NCI-H2107 treated with DMSO at 0.1 percent for 48 hours (cell line): Measurements from ENCODE around the gene SRC.

ENCODE experiments used
- DNase-seq: peaks from one replicate; lab custom pipeline; 2025; ENCODE audit not compliant: unreplicated experiment; lab: John Stamatoyannopoulos, UW

Gene SRC

DNA sequence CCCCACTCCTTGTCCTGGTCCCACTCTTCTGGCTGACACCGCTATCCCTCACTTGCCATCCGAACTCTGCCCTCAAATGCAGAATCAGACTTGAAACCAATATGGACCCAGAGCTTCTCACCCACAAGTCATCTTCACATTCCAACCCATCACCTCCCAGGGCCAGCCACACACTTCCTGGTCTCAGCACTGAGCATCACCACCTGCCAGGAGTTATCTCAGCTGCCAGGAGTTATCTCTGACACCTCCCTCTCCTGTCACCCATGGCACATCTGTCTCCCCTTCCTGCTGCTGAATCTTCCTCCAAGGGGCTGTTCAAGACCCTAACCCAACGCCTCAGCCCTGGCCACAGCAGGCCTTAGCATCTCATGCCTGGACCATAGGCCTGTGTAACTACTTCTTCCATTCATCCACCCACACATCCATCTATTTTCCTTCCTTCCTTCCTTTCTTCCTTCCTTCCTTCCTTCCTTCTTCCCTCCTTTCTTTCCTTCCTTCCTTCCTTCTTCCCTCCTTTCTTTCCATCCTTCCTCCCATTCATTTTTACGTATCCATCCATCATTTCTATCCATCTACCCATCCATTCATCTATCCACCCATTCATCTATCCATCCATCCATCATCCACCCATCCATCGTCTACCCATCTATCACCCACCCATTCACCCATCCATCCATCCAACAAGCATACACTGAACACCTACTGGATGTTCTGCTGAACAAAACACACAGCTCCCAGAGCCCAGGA is 100.5 kb downstream of the SRC start:
- DNase-seq, result no peak

DNA sequence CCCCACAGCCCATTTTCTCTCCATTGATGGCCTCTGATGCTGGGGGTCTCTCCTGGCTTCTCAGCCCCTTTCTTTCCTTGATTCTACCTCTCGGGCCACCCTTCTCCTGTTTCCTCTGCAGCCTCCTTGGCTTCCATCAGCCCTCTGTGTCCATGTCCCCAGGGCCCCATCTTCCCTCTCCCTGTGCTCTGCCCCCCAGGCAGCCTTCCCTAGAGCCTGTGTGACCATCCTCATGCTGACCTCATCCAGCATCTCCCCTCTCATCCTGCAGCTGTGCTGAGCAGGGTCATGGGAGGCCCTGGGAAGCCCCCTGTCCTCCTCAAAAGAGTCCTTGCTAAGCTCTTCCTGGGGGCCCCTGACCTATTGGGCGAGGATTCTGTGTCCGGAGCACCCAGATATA is 101.7 kb downstream of the SRC start:
- no peak for DNase-seq

DNA sequence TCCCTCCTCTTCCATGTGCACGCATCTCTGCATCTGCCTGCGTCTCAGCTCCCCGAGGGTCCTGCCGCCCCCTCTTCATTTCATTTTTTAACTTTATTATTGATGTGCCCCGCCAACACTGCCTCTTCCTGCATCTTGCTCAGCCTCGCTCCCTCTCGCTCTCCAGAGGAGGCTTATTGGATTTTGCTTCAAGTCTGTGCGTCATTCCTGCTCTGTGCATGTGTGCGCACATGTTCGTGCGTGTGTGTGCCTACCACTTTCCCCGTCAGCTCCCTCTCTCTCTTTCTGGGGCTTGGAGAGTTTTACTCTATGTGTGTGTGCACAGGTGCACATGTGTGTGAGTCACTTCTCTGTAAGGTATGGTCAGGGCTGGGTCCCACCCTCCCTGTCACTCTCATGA is 103.3 kb downstream of the SRC start:
- DNase-seq, result no peak

DNA sequence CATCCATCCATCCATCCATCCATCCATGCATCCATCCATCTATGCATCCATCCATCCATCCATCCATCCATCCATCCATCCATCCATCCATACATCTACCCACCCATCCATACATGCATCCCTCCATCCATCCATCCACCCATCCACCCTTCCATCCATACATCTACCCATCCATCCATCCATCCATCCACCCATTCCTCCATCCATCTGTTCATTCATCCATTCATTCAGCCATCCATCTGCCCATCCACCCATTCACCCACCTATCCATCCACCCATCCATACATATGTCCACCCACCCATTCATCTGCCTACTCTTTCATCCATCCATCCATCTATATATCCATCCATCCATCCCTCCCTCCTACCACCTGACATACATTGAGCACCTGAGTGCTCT is 104.4 kb downstream of the SRC start:
- DNase-seq, result no peak

DNA sequence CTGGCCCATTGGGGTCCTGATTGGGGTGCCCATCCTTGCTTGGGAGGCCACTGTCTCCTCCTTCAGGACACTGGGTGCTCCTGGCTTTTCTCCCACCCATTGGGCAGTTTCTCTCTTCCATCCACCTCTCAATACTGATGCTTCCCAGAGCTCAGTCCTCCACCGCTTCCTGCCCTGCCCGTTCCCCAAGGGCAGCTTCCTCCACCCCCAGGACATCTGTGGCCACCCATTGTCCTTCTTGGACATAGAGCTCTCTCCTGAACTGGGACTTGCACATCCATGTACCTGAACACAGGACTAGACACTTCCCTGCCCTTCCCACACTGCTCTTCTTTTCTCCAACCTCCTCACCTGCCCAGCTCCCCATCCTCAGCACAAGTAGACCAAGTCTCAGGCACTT is 105.7 kb downstream of the SRC start:
- DNase-seq, result no peak

DNA sequence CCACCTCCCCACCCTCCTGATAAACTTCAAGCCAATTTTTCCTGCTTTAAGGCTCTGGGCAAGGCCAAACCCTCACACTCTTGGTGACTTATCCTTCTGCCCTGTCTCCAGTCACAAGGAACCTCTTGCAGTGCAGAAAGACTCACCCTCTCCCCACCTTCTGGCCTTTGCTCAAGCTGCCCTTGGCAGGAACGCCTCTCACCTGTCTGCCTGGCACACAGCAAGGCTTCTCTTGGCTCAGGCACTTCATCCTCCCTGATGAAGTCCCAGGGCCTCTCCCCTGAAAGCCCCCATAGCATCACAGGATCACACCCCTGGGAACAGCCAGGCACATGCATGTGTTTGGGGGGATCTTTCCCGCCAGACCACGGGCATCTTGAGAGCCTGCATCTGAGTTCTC is 106.3 kb downstream of the SRC start:
- DNase-seq, result no peak

DNA sequence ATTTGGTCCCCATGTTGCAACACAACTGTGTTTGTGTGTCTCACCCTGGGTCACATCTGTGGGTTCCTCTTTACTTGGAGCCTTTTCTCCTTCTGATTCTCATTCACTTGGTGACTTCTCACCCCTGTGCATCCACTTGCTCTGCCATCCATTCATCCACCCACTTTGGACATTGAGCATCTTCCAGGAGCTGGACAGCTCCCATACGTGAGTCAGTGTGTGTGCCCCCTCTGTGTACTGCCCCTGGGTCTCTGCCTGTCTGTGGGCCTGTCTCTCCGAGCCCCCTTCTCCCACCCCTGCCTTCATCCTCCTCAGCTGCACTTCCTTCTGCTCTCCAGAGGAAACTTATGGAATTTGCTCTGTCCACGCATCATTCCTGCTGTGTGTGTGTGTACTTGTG is 107.3 kb downstream of the SRC start:
- no peak for DNase-seq

DNA sequence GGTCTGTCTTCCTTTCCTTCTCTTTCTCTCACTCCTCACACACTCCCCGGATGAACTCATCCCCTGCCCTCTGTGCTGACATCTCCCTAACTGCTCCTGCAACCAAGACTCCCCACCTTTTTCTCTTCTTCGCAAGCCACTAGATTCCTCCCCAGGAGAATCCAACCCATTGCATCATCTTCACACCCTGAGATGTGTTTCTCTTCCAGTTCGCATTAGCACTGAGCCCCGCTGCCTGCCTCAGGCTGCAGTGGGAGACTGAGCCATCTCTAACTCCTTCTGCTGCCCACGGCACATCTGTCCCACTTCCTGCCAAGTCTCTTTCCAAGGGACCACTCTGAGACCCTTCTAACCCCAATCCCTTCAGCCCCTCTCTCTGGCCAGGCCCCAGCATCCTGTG is 107.9 kb downstream of the SRC start:
- DNase-seq, result no peak

DNA sequence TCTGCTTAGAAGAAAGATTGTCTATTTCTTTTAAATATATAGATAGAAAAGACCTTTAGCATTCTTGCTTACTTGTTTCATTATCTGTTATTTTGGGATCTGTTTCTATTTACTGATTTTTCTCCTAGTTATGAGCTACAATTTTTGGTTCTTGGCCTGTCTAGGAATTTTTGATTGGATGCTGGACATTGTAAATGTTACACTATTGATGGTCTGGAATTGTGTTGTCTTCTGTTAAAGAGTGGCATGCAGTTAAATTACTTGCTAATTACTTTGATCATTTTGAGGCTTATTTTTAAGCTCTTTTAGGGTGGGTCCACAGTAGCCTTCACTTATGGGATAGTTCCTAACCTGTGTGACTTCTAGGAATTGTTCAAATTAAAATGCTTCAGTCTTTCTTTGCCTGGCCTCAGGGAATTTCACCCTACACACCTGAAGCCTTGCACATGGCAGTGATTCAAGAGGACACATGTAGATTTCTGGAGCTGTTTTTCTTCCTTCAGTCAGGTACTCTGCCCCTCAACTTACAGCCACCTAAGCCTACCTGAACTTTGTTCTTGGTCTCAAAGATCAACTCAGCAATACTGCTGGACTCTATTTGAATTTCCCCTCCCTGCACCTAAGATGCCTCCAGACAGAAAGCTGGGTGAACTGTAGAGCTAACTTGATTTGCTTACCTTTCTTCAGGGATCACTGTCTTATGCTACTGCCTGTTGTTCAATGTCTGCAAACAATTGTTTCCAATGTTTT is 108.9 kb downstream of the SRC start:
- DNase-seq, result no peak
